NT2/D1 (cell line): Measurements from ENCODE around the gene ERGIC3.

Experiments used
- SUZ12 ChIP-seq: IDR thresholded peaks from 2 replicates; pipeline ENCODE4 v1.6.1; 2011; ENCODE audit not compliant: insufficient read length, insufficient read depth; ENCODE audit errors: extremely low read depth
- ZNF274 ChIP-seq: IDR thresholded peaks from 2 replicates; pipeline ENCODE4 v1.6.1; 2011; ENCODE audit warnings: mild to moderate bottlenecking, low read depth, low read length

DNA sequence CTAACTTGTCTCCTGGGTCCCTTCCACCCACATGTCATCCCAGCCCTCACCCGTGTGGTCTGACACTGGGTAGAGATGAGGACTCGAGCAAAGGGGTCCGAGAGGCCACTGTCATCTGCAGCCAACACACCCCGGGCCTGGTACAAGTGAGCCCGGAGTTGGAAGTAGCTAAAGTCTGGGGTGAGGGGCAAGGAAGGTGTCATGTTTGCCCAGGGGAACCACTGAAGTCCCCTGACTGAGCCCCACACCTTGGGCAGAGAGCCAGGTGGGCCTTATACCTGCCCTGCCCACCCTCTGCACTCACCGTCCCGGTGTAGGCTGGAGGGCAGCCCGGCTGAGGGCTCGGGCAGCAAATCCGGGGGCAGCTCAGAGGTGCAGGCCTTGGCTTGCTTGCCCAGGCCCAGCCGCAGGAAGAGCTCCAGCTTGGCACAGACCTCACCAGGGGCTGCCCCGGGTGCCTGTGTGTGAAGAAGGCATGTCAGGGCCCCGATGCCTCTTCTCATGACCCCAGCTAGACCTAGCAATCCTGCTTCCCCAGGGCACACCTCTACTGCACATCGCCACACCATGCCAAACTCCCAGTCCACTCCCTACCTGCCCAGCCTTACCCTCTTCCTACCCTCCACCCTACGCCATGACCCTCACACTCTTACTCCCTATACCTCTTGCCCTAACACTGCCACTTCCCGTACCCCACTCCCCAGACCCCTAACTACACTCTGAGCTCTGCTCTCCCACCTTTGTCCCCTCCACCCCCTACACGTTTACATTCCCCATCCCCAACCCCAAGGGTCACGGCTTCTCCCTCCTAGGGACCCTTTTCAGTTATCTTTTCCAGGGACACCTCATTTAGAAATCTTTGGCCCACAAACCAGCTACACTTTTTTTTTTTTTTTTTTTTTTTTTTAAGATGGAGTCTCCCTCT is 42.0 kb downstream of the ERGIC3 start:
- no peak for TF ChIP-seq ZNF274
- no peak for TF ChIP-seq SUZ12
